ENCODE results near the gene COL5A2. TPM values are rescaled to one million over a fixed set of nuclear protein-coding genes. Genes with fewer than 3 reads are reported as not detected.

The COL5A2 gene
- total and polyA plus RNA-seq, 10 of the 15 experiments (the other 5 are each of a cell fraction or from before 2014, with no cell fraction given) = 0.04 to 0.85 (median 0.39) TPM

- POLR2A ChIA-PET = no interaction called here
- H2AFZ ChIP-seq (ENCODE audit: control insufficient read depth, low read depth, low read length) = no peak overlapping the region
- SMC1A ChIA-PET (ENCODE audit: uncharacterized antibody, unreplicated experiment) = interaction anchor here (0.9 to 7.4 kb wide), 10 partner anchors 12 to 291 kb away, joined by 3 to 38 read pairs (median 5); no protein-coding TSS in a partner anchor
- no peaks in the 10 kb centered on the region for H3K36me3 ChIP-seq (ENCODE audit: control insufficient read depth in 2 of 2, insufficient read depth in 2 of 2, low read length in 1 of 2)
- H3K4me2 ChIP-seq (ENCODE audit: control insufficient read depth, insufficient read depth) = no peak overlapping the region
- H3K27me3 ChIP-seq (replicated peaks in 1 of 2; ENCODE audit: control insufficient read depth in 2 of 2, insufficient read depth in 2 of 2, low read length in 1 of 2) = no peaks in the 10 kb centered on the region
- H3K9me3 ChIP-seq (replicated peaks; ENCODE audit: control insufficient read depth, insufficient read depth, low read length) = no peaks in the 10 kb centered on the region
- ATAC-seq = no peak
- H3K9ac ChIP-seq (ENCODE audit: control insufficient read depth, insufficient read depth, low read length) = no peak overlapping the region
- H3K79me2 ChIP-seq (ENCODE audit: control insufficient read depth, insufficient read depth, low read length) = no peaks in the 10 kb centered on the region
- no peaks in the 10 kb centered on the region for H4K20me1 ChIP-seq (ENCODE audit: control insufficient read depth, insufficient read depth)
- no TSS peak for BruUV-seq (replicated peaks)
- no peak for DNase-seq (ENCODE audit: low read depth, low spot score)
- FAIRE-seq = no peak
- H3K27ac ChIP-seq (ENCODE audit: control insufficient read depth, insufficient read depth) = no peak overlapping the region
- H3K4me1 ChIP-seq (ENCODE audit: control insufficient read depth, insufficient read depth, low read length) = no peaks in the 10 kb centered on the region
- RAD21 ChIA-PET (ENCODE audit: unreplicated experiment) = interaction anchor here (0.8 to 4.3 kb wide), 4 partner anchors 20 to 294 kb away, joined by 3 to 20 read pairs (median 6); no protein-coding TSS in a partner anchor
- CTCF ChIA-PET = interaction anchor here (1.0 to 4.8 kb wide), 7 partner anchors 10 to 294 kb away, joined by 3 to 39 read pairs (median 10); no protein-coding TSS in a partner anchor
- TF ChIP-seq, protein P1, sequence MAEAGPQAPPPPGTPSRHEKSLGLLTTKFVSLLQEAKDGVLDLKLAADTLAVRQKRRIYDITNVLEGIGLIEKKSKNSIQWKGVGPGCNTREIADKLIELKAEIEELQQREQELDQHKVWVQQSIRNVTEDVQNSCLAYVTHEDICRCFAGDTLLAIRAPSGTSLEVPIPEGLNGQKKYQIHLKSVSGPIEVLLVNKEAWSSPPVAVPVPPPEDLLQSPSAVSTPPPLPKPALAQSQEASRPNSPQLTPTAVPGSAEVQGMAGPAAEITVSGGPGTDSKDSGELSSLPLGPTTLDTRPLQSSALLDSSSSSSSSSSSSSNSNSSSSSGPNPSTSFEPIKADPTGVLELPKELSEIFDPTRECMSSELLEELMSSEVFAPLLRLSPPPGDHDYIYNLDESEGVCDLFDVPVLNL (IDR thresholded peaks at IDR 0.05; ENCODE audit: low read depth, low read length) = no peak
- no peak for TF ChIP-seq CHD4 (IDR thresholded peaks at IDR 0.05)
- no peak for TF ChIP-seq MYB (IDR thresholded peaks at IDR 0.05; ENCODE audit: borderline replicate concordance, low read depth, low read length)
- no peak for TF ChIP-seq CHD1 (IDR thresholded peaks at IDR 0.05; ENCODE audit: low read depth, low read length)
- no peak for TF ChIP-seq NR2C2 (IDR thresholded peaks at IDR 0.05; ENCODE audit: borderline replicate concordance, control insufficient read depth, insufficient read length, low read depth)
- in situ Hi-C loops (cut with MboI) = no loop called here
- no peak overlapping the region for H3K4me3 ChIP-seq
- intact Hi-C loops (cut with micrococcal nuclease; ENCODE audit: unreplicated experiment) = no loop called here
Observed at GRCh38 chr2:189118386-189118785, 61.2 kb downstream of the COL5A2 start.

GRCh38 chr2:189116979-189117378, 62.6 kb downstream of the COL5A2 start:
- no peaks in the 10 kb centered on the region for H3K36me3 ChIP-seq (ENCODE audit: control insufficient read depth in 2 of 2, insufficient read depth in 2 of 2, low read length in 1 of 2)
- H3K9ac ChIP-seq (ENCODE audit: control insufficient read depth, insufficient read depth, low read length) = no peak overlapping the region
- ChIA-PET RAD21 (ENCODE audit: unreplicated experiment) (interaction anchor here (1.1 to 4.3 kb wide), 5 partner anchors 9 to 295 kb away, joined by 3 to 20 read pairs (median 8); no protein-coding TSS in a partner anchor), POLR2A (no interaction called here), SMC1A (ENCODE audit: uncharacterized antibody, unreplicated experiment) (interaction anchor here (1.0 to 7.4 kb wide), 11 partner anchors 9 to 295 kb away, joined by 3 to 38 read pairs (median 5); no protein-coding TSS in a partner anchor), CTCF (interaction anchor here (1.0 to 4.8 kb wide), 9 partner anchors 11 to 295 kb away, joined by 3 to 39 read pairs (median 6); no protein-coding TSS in a partner anchor)
- no peak overlapping the region for H3K27ac ChIP-seq (ENCODE audit: control insufficient read depth, insufficient read depth)
- H2AFZ ChIP-seq (ENCODE audit: control insufficient read depth, low read depth, low read length) = no peak overlapping the region
- no peaks in the 10 kb centered on the region for H4K20me1 ChIP-seq (ENCODE audit: control insufficient read depth, insufficient read depth)
- H3K4me2 ChIP-seq (ENCODE audit: control insufficient read depth, insufficient read depth) = no peak overlapping the region
- no peak overlapping the region for H3K4me3 ChIP-seq
- no peak for DNase-seq (ENCODE audit: low read depth, low spot score)
- intact Hi-C loops (cut with micrococcal nuclease; ENCODE audit: unreplicated experiment) = no loop called here
- no peak for FAIRE-seq
- H3K9me3 ChIP-seq (replicated peaks; ENCODE audit: control insufficient read depth, insufficient read depth, low read length) = no peaks in the 10 kb centered on the region
- H3K27me3 ChIP-seq (replicated peaks in 1 of 2; ENCODE audit: control insufficient read depth in 2 of 2, insufficient read depth in 2 of 2, low read length in 1 of 2) = no peaks in the 10 kb centered on the region
- in situ Hi-C loops (cut with MboI) = no loop called here
- no peaks in the 10 kb centered on the region for H3K79me2 ChIP-seq (ENCODE audit: control insufficient read depth, insufficient read depth, low read length)
- 0 out of 3 replicates have a peak, but pooled peaks have one; percentile 27 for ATAC-seq
- WGBS (ENCODE audit: insufficient coverage, insufficient replicate concordance, low lambda C conversion rate, missing lambda C conversion rate) = 0% methylated on average over 1 of the region's 1 CpG
- H3K4me1 ChIP-seq (ENCODE audit: control insufficient read depth, insufficient read depth, low read length) = no peaks in the 10 kb centered on the region
- no TSS peak for BruUV-seq (replicated peaks)
- TF ChIP-seq E2F8 (IDR thresholded peaks at IDR 0.05; ENCODE audit: low read depth, partially characterized antibody) (no peak), SMC3 (IDR thresholded peaks at IDR 0.05; ENCODE audit: borderline replicate concordance, low read length) (no peak), BRCA1 (IDR thresholded peaks at IDR 0.05; ENCODE audit: low read depth, low read length) (no peak), ATF2 (IDR thresholded peaks at IDR 0.05; ENCODE audit: low read length) (no peak), NRF1 (conservative IDR thresholded peaks at IDR 0.05; ENCODE audit: low read depth, low read length) (no peak), CHD1 (IDR thresholded peaks at IDR 0.05; ENCODE audit: low read depth, low read length) (no peak)

Measured in GM12878 (cell line).